Osteocyte (in vitro differentiated cells): Measurements from ENCODE around the gene BRD9. TPM values are rescaled to one million over a fixed set of nuclear protein-coding genes. Genes with fewer than 3 reads are reported as not detected.

Source experiments
- DNase-seq: peaks from one replicate; pipeline ENCODE4 v3.0.0; 2021; ENCODE audit warnings: mixed read lengths; ENCODE audit not compliant: unreplicated experiment; ENCODE audit errors: extremely low spot score
- H3K27ac Mint-ChIP-seq: one replicate; pipeline ENCODE4 v1.8.0; 2021; ENCODE audit warnings: mild to moderate bottlenecking, mixed read lengths; ENCODE audit not compliant: unreplicated experiment
- H3K27me3 Mint-ChIP-seq: one replicate; pipeline ENCODE4 v1.8.0; 2021; ENCODE audit warnings: mixed read lengths; ENCODE audit not compliant: unreplicated experiment
- H3K36me3 Mint-ChIP-seq: one replicate; pipeline ENCODE4 v1.8.0; 2021; ENCODE audit warnings: mixed read lengths; ENCODE audit not compliant: unreplicated experiment
- H3K4me1 Mint-ChIP-seq: one replicate; pipeline ENCODE4 v1.8.0; 2021; ENCODE audit warnings: mixed read lengths; ENCODE audit not compliant: unreplicated experiment
- H3K4me3 Mint-ChIP-seq: one replicate; pipeline ENCODE4 v1.8.0; 2021; ENCODE audit warnings: mild to moderate bottlenecking, moderate library complexity, mixed read lengths; ENCODE audit not compliant: unreplicated experiment
- H3K9me3 Mint-ChIP-seq: one replicate; pipeline ENCODE4 v1.8.0; 2021; ENCODE audit warnings: mixed read lengths; ENCODE audit not compliant: unreplicated experiment
- total RNA-seq: library from RNA; stranded (reverse); gene quantifications from 2 replicates; pipeline ENCODE4 v1.2.1, GENCODE V29; 2021
- TF ChIP-seq, protein P1 (sequence below): fragments of 200-600 bp; sonication (generic); IDR thresholded peaks from 2 replicates; pipeline ENCODE4 v1.5.0; 2021; ENCODE audit warnings: antibody characterized with exemption, mild to moderate bottlenecking, moderate library complexity

The BRD9 gene
- total RNA-seq, 1 donor from 2014 or later: 39.4 TPM

- TF ChIP-seq, protein P1, sequence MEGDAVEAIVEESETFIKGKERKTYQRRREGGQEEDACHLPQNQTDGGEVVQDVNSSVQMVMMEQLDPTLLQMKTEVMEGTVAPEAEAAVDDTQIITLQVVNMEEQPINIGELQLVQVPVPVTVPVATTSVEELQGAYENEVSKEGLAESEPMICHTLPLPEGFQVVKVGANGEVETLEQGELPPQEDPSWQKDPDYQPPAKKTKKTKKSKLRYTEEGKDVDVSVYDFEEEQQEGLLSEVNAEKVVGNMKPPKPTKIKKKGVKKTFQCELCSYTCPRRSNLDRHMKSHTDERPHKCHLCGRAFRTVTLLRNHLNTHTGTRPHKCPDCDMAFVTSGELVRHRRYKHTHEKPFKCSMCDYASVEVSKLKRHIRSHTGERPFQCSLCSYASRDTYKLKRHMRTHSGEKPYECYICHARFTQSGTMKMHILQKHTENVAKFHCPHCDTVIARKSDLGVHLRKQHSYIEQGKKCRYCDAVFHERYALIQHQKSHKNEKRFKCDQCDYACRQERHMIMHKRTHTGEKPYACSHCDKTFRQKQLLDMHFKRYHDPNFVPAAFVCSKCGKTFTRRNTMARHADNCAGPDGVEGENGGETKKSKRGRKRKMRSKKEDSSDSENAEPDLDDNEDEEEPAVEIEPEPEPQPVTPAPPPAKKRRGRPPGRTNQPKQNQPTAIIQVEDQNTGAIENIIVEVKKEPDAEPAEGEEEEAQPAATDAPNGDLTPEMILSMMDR: no peak
- DNase-seq: no peak
- Mint-ChIP-seq H3K4me1 (peaks cover 11% of the 10 kb centered on the region), H3K27me3 (no peaks in the 10 kb centered on the region), H3K27ac (no peak overlapping the region), H3K4me3 (no peak overlapping the region), H3K9me3 (no peaks in the 10 kb centered on the region), H3K36me3 (peaks cover 63% of the 10 kb centered on the region)
These were observed 7.5 kb downstream of the BRD9 start for GRCh38 chr5:885127-885442.

GRCh38 chr5:884345-885126, 8.1 kb downstream of the BRD9 start:
- DNase-seq: no peak
- TF ChIP-seq, protein P1: no peak
- H3K9me3 Mint-ChIP-seq: no peaks in the 10 kb centered on the region
- no peak overlapping the region for H3K4me3 Mint-ChIP-seq
- H3K36me3 Mint-ChIP-seq: peaks cover 63% of the 10 kb centered on the region
- no peak overlapping the region for H3K27ac Mint-ChIP-seq
- peaks cover 11% of the 10 kb centered on the region for H3K4me1 Mint-ChIP-seq
- no peaks in the 10 kb centered on the region for H3K27me3 Mint-ChIP-seq

DNA sequence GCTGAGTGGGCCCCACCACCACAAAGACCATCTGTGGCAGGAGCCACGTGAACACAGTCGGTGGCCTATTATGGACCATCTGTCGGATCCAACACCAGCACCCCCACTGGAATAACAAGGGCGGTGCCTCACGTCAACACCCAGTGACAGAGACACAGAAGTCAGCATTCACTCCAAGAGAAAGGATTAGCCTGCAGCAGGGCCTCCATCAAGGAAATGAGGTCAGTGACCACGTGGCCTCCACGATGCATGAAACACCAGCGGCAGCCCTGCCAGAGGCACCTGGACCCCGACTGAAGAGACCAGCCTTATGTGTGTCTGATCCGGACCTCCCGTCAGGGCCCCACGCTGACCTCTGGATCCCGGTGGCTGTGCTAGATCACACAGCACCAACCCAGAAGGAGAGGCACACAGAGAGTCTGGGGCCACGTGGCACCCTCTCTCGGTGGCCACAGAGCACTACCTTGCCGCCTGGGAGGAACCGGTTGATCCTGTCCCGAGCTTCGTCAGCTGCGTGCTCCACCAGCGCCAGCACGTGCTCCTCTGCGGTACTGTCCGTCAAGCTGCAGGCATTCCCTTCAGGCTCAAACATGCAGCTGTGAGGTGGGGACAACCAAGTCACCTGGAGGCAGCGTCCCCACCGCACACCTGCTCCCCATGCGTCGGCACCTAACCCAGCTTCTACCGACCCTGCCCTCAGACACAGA, 9.0 kb downstream of the BRD9 start:
- Mint-ChIP-seq H3K27me3 (no peaks in the 10 kb centered on the region), H3K36me3 (peaks cover 57% of the 10 kb centered on the region), H3K27ac (no peak overlapping the region), H3K4me1 (peaks cover 7% of the 10 kb centered on the region), H3K4me3 (no peak overlapping the region), H3K9me3 (no peaks in the 10 kb centered on the region)
- TF ChIP-seq, protein P1: no peak
- DNase-seq: no peak

GRCh38 chr5:882253-883183, 10.1 kb downstream of the BRD9 start:
- Mint-ChIP-seq H3K27me3 (no peaks in the 10 kb centered on the region), H3K36me3 (peaks cover 56% of the 10 kb centered on the region), H3K4me1 (no peaks in the 10 kb centered on the region), H3K27ac (no peak overlapping the region), H3K4me3 (no peak overlapping the region), H3K9me3 (no peaks in the 10 kb centered on the region)
- TF ChIP-seq, protein P1: no peak
- no peak for DNase-seq
